Measurements from ENCODE around the gene TANK. TPM values are rescaled to one million over a fixed set of nuclear protein-coding genes. Genes with fewer than 3 reads are reported as not detected.
A peak's percentile ranks its signal among the peaks of the same experiment; 100 is the strongest.

Gene TANK
- total and polyA plus RNA-seq, 4 donors: 33.1 to 76.9 (median 48.5) TPM

GRCh38 chr2:161118722-161119121 lies 41.5 kb upstream of the TANK start:
- no peak overlapping the region for H3K4me3 ChIP-seq (ENCODE audit: low read length in 2 of 2)
- no peak overlapping the region for H3K27ac ChIP-seq (ENCODE audit: low read depth in 1 of 2, low read length in 2 of 2)
- no peak for DNase-seq
- no peak for ATAC-seq (ENCODE audit: low FRiP score)
- intact Hi-C loops (cut with DNase I): no loop called here
- H3K9me3 ChIP-seq (ENCODE audit: control insufficient read depth, low read length): no peaks in the 10 kb centered on the region
- no peaks in the 10 kb centered on the region for H3K36me3 ChIP-seq (ENCODE audit: control insufficient read depth in 1 of 2, insufficient read depth in 2 of 2, low read length in 1 of 2)
- peaks cover 0 to 4% of the 10 kb centered on the region in 2 donors for H3K4me1 ChIP-seq (ENCODE audit: control insufficient read depth in 1 of 2, insufficient read depth in 2 of 2, low read length in 2 of 2)
- no peaks in the 10 kb centered on the region for H3K27me3 ChIP-seq (ENCODE audit: control insufficient read depth in 1 of 2, insufficient read depth in 2 of 2, low read length in 1 of 2)

DNA sequence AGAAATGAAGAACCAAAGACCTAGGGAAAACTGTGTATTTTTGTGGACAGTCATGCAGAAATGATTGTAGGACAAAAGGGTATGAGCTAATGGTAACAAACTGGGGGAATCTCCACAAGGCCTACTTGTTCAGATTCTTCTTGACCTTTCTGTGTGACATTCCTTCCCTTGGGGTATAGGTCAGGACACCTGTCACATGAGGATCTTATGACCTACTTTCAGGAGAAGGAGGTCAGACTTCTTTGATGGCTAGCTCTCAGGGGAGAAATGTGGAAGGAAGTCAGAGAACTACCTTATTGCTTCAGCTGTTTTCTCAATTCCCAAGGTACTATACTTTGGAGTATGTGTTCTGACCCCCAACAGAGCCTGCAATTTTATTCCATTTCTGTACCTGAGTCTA lies 40.7 kb upstream of the TANK start:
- intact Hi-C loops (cut with DNase I): no loop called here
- no peak overlapping the region for H3K4me3 ChIP-seq (ENCODE audit: low read length in 2 of 2)
- H3K9me3 ChIP-seq (ENCODE audit: control insufficient read depth, low read length): no peaks in the 10 kb centered on the region
- peaks cover 0 to 4% of the 10 kb centered on the region in 2 donors for H3K4me1 ChIP-seq (ENCODE audit: control insufficient read depth in 1 of 2, insufficient read depth in 2 of 2, low read length in 2 of 2)
- no peak overlapping the region for H3K27ac ChIP-seq (ENCODE audit: low read depth in 1 of 2, low read length in 2 of 2)
- no peaks in the 10 kb centered on the region for H3K36me3 ChIP-seq (ENCODE audit: control insufficient read depth in 1 of 2, insufficient read depth in 2 of 2, low read length in 1 of 2)
- no peak for ATAC-seq (ENCODE audit: low FRiP score)
- no peaks in the 10 kb centered on the region for H3K27me3 ChIP-seq (ENCODE audit: control insufficient read depth in 1 of 2, insufficient read depth in 2 of 2, low read length in 1 of 2)
- no peak for DNase-seq

GRCh38 chr2:161120775-161121174 lies 39.5 kb upstream of the TANK start:
- Histone ChIP-seq H3K9me3 (ENCODE audit: control insufficient read depth, low read length) (no peaks in the 10 kb centered on the region), H3K4me1 (ENCODE audit: control insufficient read depth in 1 of 2, insufficient read depth in 2 of 2, low read length in 2 of 2) (peaks cover 0 to 4% of the 10 kb centered on the region in 2 donors), H3K27me3 (ENCODE audit: control insufficient read depth in 1 of 2, insufficient read depth in 2 of 2, low read length in 1 of 2) (no peaks in the 10 kb centered on the region), H3K4me3 (ENCODE audit: low read length in 2 of 2) (no peak overlapping the region), H3K36me3 (ENCODE audit: control insufficient read depth in 1 of 2, insufficient read depth in 2 of 2, low read length in 1 of 2) (no peaks in the 10 kb centered on the region), H3K27ac (ENCODE audit: low read depth in 1 of 2, low read length in 2 of 2) (no peak overlapping the region)
- DNase-seq (no peak), ATAC-seq (ENCODE audit: low FRiP score) (no peak)
- intact Hi-C loops (cut with DNase I): loop anchor here in 1 of 2 donors (5.0 kb wide), 1 partner anchor 42 kb away; the partner anchor contains the start of gene TANK
- 87 to 92% methylated on average over 6 of the region's 6 CpGs for WGBS, 2 donors

GRCh38 chr2:161121622-161122021 lies 38.6 kb upstream of the TANK start:
- no peaks in the 10 kb centered on the region for H3K9me3 ChIP-seq (ENCODE audit: control insufficient read depth, low read length)
- no peaks in the 10 kb centered on the region for H3K27me3 ChIP-seq (ENCODE audit: control insufficient read depth in 1 of 2, insufficient read depth in 2 of 2, low read length in 1 of 2)
- intact Hi-C loops (cut with DNase I): loop anchor here in 1 of 2 donors (5.0 kb wide), 1 partner anchor 41 kb away; the partner anchor contains the start of gene TANK
- no peak overlapping the region for H3K27ac ChIP-seq (ENCODE audit: low read depth in 1 of 2, low read length in 2 of 2)
- H3K4me3 ChIP-seq (ENCODE audit: low read length in 2 of 2): no peak overlapping the region
- no peak for ATAC-seq (ENCODE audit: low FRiP score)
- 85 to 89% methylated on average over 2 of the region's 2 CpGs for WGBS, 2 donors
- DNase-seq: no peak
- no peaks in the 10 kb centered on the region for H3K36me3 ChIP-seq (ENCODE audit: control insufficient read depth in 1 of 2, insufficient read depth in 2 of 2, low read length in 1 of 2)
- peaks cover 0 to 4% of the 10 kb centered on the region in 2 donors for H3K4me1 ChIP-seq (ENCODE audit: control insufficient read depth in 1 of 2, insufficient read depth in 2 of 2, low read length in 2 of 2)

DNA sequence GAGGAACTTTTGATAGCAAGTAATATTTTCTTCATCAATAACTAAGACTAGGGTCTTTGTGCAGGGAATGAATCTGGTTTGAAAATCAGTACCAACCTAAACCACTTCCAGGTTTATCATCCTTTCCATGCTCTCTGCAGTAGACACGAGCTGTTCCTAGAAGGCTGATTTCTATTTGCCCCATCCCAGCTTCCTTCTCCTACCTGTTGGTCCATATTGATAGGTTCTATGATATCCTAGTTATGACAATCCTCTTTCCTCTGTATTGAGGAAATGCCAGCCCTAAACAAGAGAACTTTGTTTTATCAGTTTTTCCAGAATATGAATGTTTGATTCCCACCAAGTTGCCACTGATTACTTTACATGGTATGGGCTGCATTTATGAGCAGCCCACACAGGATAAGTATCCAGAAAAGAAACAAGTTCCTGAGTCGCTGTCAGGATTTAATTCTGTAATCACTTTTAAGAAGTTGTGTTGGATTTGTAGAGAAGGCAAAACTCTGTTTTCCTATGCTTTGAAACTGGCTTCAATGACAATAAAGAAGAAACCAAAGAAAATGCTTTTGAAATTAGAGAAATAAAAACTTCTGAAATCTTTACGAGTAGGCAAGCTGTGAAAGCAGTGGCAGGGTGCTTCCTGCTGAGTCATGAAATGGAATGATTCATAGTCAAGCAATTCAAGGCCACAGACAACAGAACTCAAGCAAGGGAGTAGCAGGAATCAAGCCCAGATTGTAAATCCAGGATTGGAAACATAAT lies 37.3 kb upstream of the TANK start:
- intact Hi-C loops (cut with DNase I): loop anchor here in 1 of 2 donors (5.0 kb wide), 1 partner anchor 39 kb away; the partner anchor contains the start of gene TANK
- H3K4me3 ChIP-seq (ENCODE audit: low read length in 2 of 2): peak overlapping the region; percentile 8 to 40
- H3K4me1 ChIP-seq (ENCODE audit: control insufficient read depth in 1 of 2, insufficient read depth in 2 of 2, low read length in 2 of 2): peaks cover 0 to 4% of the 10 kb centered on the region in 2 donors
- peak overlapping the region in 1 of 2 donors; percentile 87 for H3K27ac ChIP-seq (ENCODE audit: low read depth in 1 of 2, low read length in 2 of 2)
- no peaks in the 10 kb centered on the region for H3K36me3 ChIP-seq (ENCODE audit: control insufficient read depth in 1 of 2, insufficient read depth in 2 of 2, low read length in 1 of 2)
- WGBS, 2 donors: 32 to 45% methylated on average over 3 of the region's 3 CpGs
- H3K27me3 ChIP-seq (ENCODE audit: control insufficient read depth in 1 of 2, insufficient read depth in 2 of 2, low read length in 1 of 2): no peaks in the 10 kb centered on the region
- peak; percentile 93 for ATAC-seq (ENCODE audit: low FRiP score)
- DNase-seq: peak in 1 of 2 donors; percentile 56
- no peaks in the 10 kb centered on the region for H3K9me3 ChIP-seq (ENCODE audit: control insufficient read depth, low read length)

GRCh38 chr2:161123531-161124030 lies 36.6 kb upstream of the TANK start:
- Histone ChIP-seq H3K4me3 (ENCODE audit: low read length in 2 of 2) (no peak overlapping the region), H3K4me1 (ENCODE audit: control insufficient read depth in 1 of 2, insufficient read depth in 2 of 2, low read length in 2 of 2) (peaks cover 0 to 4% of the 10 kb centered on the region in 2 donors), H3K27me3 (ENCODE audit: control insufficient read depth in 1 of 2, insufficient read depth in 2 of 2, low read length in 1 of 2) (no peaks in the 10 kb centered on the region), H3K9me3 (ENCODE audit: control insufficient read depth, low read length) (no peaks in the 10 kb centered on the region), H3K36me3 (ENCODE audit: control insufficient read depth in 1 of 2, insufficient read depth in 2 of 2, low read length in 1 of 2) (no peaks in the 10 kb centered on the region), H3K27ac (ENCODE audit: low read depth in 1 of 2, low read length in 2 of 2) (peak overlapping the region; percentile 86 to 87)
- intact Hi-C loops (cut with DNase I): loop anchor here in 1 of 2 donors (5.0 kb wide), 1 partner anchor 39 kb away; the partner anchor contains the start of gene TANK
- 36 to 43% methylated on average over 2 of the region's 2 CpGs for WGBS, 2 donors
- no peak for DNase-seq
- no peak for ATAC-seq (ENCODE audit: low FRiP score)

DNA sequence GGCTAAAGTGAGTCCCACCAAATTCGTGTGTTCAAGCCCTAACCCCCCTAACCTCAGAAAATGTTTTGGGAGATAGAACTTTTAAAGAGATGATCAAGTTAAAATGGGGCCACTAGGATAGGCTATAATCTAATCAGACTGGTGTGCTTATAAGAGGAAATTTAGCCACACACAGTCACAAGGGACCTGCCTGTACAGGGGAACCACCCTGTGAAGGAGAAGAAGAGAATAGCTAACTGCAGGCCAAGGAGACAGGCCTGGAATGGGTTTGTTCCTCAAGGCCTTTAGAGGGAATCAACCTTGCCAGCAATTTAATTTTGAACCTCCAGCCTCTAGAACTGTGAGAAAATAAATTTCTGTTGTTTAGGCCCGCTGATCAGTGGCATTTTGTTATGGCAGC lies 36.0 kb upstream of the TANK start:
- H3K27me3 ChIP-seq (ENCODE audit: control insufficient read depth in 1 of 2, insufficient read depth in 2 of 2, low read length in 1 of 2): no peaks in the 10 kb centered on the region
- no peak for DNase-seq
- no peak for ATAC-seq (ENCODE audit: low FRiP score)
- no peaks in the 10 kb centered on the region for H3K36me3 ChIP-seq (ENCODE audit: control insufficient read depth in 1 of 2, insufficient read depth in 2 of 2, low read length in 1 of 2)
- intact Hi-C loops (cut with DNase I): loop anchor here in 1 of 2 donors (5.0 kb wide), 1 partner anchor 38 kb away; the partner anchor contains the start of gene TANK
- peak overlapping the region in 1 of 2 donors; percentile 87 for H3K27ac ChIP-seq (ENCODE audit: low read depth in 1 of 2, low read length in 2 of 2)
- WGBS, 2 donors: 96 to 98% methylated on average over 2 of the region's 2 CpGs
- no peaks in the 10 kb centered on the region for H3K9me3 ChIP-seq (ENCODE audit: control insufficient read depth, low read length)
- no peak overlapping the region for H3K4me3 ChIP-seq (ENCODE audit: low read length in 2 of 2)
- H3K4me1 ChIP-seq (ENCODE audit: control insufficient read depth in 1 of 2, insufficient read depth in 2 of 2, low read length in 2 of 2): peaks cover 0 to 4% of the 10 kb centered on the region in 2 donors

DNA sequence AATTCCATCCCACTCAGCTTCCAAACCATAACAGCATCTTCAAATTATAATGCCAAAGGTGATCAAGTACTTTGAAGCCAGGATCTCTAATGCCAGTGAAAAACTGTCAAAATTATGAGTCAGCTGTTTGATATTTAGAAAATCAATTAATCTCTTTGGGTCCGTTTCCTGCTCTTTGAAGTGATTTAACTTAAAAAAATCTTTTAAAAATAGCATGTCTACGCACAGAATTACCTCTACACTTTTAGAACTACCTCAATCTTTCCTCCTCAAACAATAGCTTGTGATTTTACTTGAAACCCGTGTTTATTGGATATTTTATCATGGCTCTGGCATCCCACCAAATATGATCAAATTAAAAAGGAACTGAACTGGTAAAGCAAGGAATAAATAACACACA lies 31.3 kb upstream of the TANK start:
- Histone ChIP-seq H3K27me3 (ENCODE audit: control insufficient read depth in 1 of 2, insufficient read depth in 2 of 2, low read length in 1 of 2) (no peaks in the 10 kb centered on the region), H3K27ac (ENCODE audit: low read depth in 1 of 2, low read length in 2 of 2) (no peak overlapping the region), H3K36me3 (ENCODE audit: control insufficient read depth in 1 of 2, insufficient read depth in 2 of 2, low read length in 1 of 2) (no peaks in the 10 kb centered on the region), H3K4me3 (ENCODE audit: low read length in 2 of 2) (no peak overlapping the region), H3K4me1 (ENCODE audit: control insufficient read depth in 1 of 2, insufficient read depth in 2 of 2, low read length in 2 of 2) (no peaks in the 10 kb centered on the region), H3K9me3 (ENCODE audit: control insufficient read depth, low read length) (no peaks in the 10 kb centered on the region)
- intact Hi-C loops (cut with DNase I): no loop called here
- no peak for DNase-seq
- 42 to 61% methylated on average over 3 of the region's 3 CpGs for WGBS, 2 donors
- ATAC-seq (ENCODE audit: low FRiP score): no peak

GRCh38 chr2:161130354-161130753 lies 29.9 kb upstream of the TANK start:
- Histone ChIP-seq H3K4me3 (ENCODE audit: low read length in 2 of 2) (no peak overlapping the region), H3K4me1 (ENCODE audit: control insufficient read depth in 1 of 2, insufficient read depth in 2 of 2, low read length in 2 of 2) (peaks cover 0 to 2% of the 10 kb centered on the region in 2 donors), H3K27ac (ENCODE audit: low read depth in 1 of 2, low read length in 2 of 2) (no peak overlapping the region), H3K9me3 (ENCODE audit: control insufficient read depth, low read length) (no peaks in the 10 kb centered on the region), H3K27me3 (ENCODE audit: control insufficient read depth in 1 of 2, insufficient read depth in 2 of 2, low read length in 1 of 2) (no peaks in the 10 kb centered on the region), H3K36me3 (ENCODE audit: control insufficient read depth in 1 of 2, insufficient read depth in 2 of 2, low read length in 1 of 2) (no peaks in the 10 kb centered on the region)
- ATAC-seq (ENCODE audit: low FRiP score): no peak
- DNase-seq: no peak
- 92 to 93% methylated on average over 8 of the region's 8 CpGs for WGBS, 2 donors
- intact Hi-C loops (cut with DNase I): no loop called here

Data from aorta (tissue), 5 donors.